ENCODE data around the gene VTN.
A peak's percentile ranks its signal among the peaks of the same experiment; 100 is the strongest.

VTN gene

GRCh38 chr17:28381141-28381825 is 11.2 kb upstream of the VTN start:
- Histone ChIP-seq H3K36me3 (ENCODE audit: insufficient read depth, low read length) (no peaks in the 10 kb centered on the region), H3K9ac (ENCODE audit: insufficient read length) (no peak overlapping the region), H3K4me3 (no peak overlapping the region), H3K9me3 (ENCODE audit: low read depth, low read length) (no peaks in the 10 kb centered on the region), H3K27ac (no peak overlapping the region)
- DNase-seq (ENCODE audit: low read depth, low spot score), result no peak
- TF ChIP-seq FOXP2 (optimal IDR thresholded peaks at IDR 0.05; ENCODE audit: control extremely low read depth, extremely low read length, insufficient read depth) (no peak), POLR2AphosphoS5 (IDR thresholded peaks at IDR 0.05; ENCODE audit: borderline replicate concordance, low read depth, low read length) (no peak), EZH2 (IDR thresholded peaks at IDR 0.05) (no peak)

- Histone ChIP-seq H3K27ac (no peak overlapping the region), H3K9ac (ENCODE audit: insufficient read length) (no peak overlapping the region), H3K9me3 (ENCODE audit: low read depth, low read length) (no peaks in the 10 kb centered on the region), H3K4me3 (no peak overlapping the region), H3K36me3 (ENCODE audit: insufficient read depth, low read length) (no peaks in the 10 kb centered on the region)
- TF ChIP-seq EZH2 (IDR thresholded peaks at IDR 0.05) (no peak), FOXP2 (optimal IDR thresholded peaks at IDR 0.05; ENCODE audit: control extremely low read depth, extremely low read length, insufficient read depth) (no peak), POLR2AphosphoS5 (IDR thresholded peaks at IDR 0.05; ENCODE audit: borderline replicate concordance, low read depth, low read length) (no peak)
- DNase-seq (ENCODE audit: low read depth, low spot score), result no peak
Measured at GRCh38 chr17:28379814-28380801, 10.0 kb upstream of the VTN start.

DNA sequence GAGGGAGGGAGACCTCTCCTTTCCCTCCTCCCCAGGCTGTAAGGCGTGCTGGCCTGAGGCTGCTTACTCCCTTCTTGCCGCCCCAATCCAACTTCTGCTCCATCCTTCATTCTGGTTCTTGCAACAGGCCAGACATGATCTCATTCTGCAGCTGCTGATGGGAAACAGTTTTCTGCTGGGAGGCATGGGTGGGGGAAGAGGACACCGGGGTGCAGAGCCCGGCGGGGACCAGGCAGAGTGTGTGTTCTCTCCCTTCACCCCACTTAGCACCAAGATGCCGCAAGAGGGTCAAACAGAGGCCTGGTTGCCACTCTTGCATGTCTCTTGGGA is 2.8 kb upstream of the VTN start:
- Histone ChIP-seq H3K9me3 (ENCODE audit: low read depth, low read length) (no peaks in the 10 kb centered on the region), H3K36me3 (ENCODE audit: insufficient read depth, low read length) (no peaks in the 10 kb centered on the region), H3K4me3 (no peak overlapping the region), H3K27ac (no peak overlapping the region), H3K9ac (ENCODE audit: insufficient read length) (no peak overlapping the region)
- no peak for DNase-seq (ENCODE audit: low read depth, low spot score)
- TF ChIP-seq FOXP2 (optimal IDR thresholded peaks at IDR 0.05; ENCODE audit: control extremely low read depth, extremely low read length, insufficient read depth) (no peak), POLR2AphosphoS5 (IDR thresholded peaks at IDR 0.05; ENCODE audit: borderline replicate concordance, low read depth, low read length) (no peak), EZH2 (IDR thresholded peaks at IDR 0.05) (no peak)

GRCh38 chr17:28372203-28372944 is 2.3 kb upstream of the VTN start:
- peak overlapping the region; percentile 74 for H3K4me3 ChIP-seq
- TF ChIP-seq FOXP2 (optimal IDR thresholded peaks at IDR 0.05; ENCODE audit: control extremely low read depth, extremely low read length, insufficient read depth) (no peak), POLR2AphosphoS5 (IDR thresholded peaks at IDR 0.05; ENCODE audit: borderline replicate concordance, low read depth, low read length) (no peak), EZH2 (IDR thresholded peaks at IDR 0.05) (no peak)
- DNase-seq (ENCODE audit: low read depth, low spot score), result no peak
- H3K36me3 ChIP-seq (ENCODE audit: insufficient read depth, low read length), result no peaks in the 10 kb centered on the region
- no peak overlapping the region for H3K9ac ChIP-seq (ENCODE audit: insufficient read length)
- no peaks in the 10 kb centered on the region for H3K9me3 ChIP-seq (ENCODE audit: low read depth, low read length)
- no peak overlapping the region for H3K27ac ChIP-seq

GRCh38 chr17:28371245-28372202 is 1.4 kb upstream of the VTN start, which contains the start of gene SARM1:
Gene SARM1, plus strand, starts transcription at chr17:28371694. Its CDS starts 339 bp downstream, at chr17:28372033.
- no peak for TF ChIP-seq FOXP2 (optimal IDR thresholded peaks at IDR 0.05; ENCODE audit: control extremely low read depth, extremely low read length, insufficient read depth)
- no peak for TF ChIP-seq POLR2AphosphoS5 (IDR thresholded peaks at IDR 0.05; ENCODE audit: borderline replicate concordance, low read depth, low read length)
- no peak within 1 kb of the TSS for H3K9ac ChIP-seq (ENCODE audit: insufficient read length)
- no peaks in the 10 kb centered on the region for H3K36me3 ChIP-seq (ENCODE audit: insufficient read depth, low read length)
- DNase-seq (ENCODE audit: low read depth, low spot score), result peak; percentile 20
- peak within 1 kb of the TSS; percentile 74 for H3K4me3 ChIP-seq
- H3K9me3 ChIP-seq (ENCODE audit: low read depth, low read length), result no peaks in the 10 kb centered on the region
- H3K27ac ChIP-seq, result no peak within 1 kb of the TSS

DNA sequence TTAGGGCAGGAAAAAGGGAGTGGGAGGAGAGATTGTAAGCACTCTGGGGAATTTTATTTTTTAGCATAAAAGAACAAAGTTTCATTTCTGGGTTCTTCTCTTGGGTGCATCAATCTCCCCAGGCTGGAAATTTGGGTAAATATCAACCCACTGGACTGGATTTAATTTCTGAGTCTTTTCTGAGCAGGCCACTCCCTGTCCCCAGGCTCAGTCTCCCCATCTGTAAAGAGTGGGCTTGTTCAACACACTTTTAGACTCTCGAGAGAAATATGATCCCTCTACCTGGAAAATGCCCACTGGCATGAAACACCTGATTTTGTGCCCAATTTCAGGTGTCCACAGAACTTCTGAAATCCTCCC is 617 bp upstream of the VTN start:
- DNase-seq (ENCODE audit: low read depth, low spot score), result no peak
- TF ChIP-seq FOXP2 (optimal IDR thresholded peaks at IDR 0.05; ENCODE audit: control extremely low read depth, extremely low read length, insufficient read depth), result no peak
- TF ChIP-seq EZH2 (IDR thresholded peaks at IDR 0.05), result no peak
- TF ChIP-seq POLR2AphosphoS5 (IDR thresholded peaks at IDR 0.05; ENCODE audit: borderline replicate concordance, low read depth, low read length), result no peak
- H3K27ac ChIP-seq, result no peak overlapping the region
- H3K36me3 ChIP-seq (ENCODE audit: insufficient read depth, low read length), result no peaks in the 10 kb centered on the region
- H3K9me3 ChIP-seq (ENCODE audit: low read depth, low read length), result no peaks in the 10 kb centered on the region
- H3K9ac ChIP-seq (ENCODE audit: insufficient read length), result no peak overlapping the region
- peak overlapping the region; percentile 74 for H3K4me3 ChIP-seq

GRCh38 chr17:28369684-28370034 is 448 bp downstream of the VTN start:
- no peaks in the 10 kb centered on the region for H3K9me3 ChIP-seq (ENCODE audit: low read depth, low read length)
- H3K36me3 ChIP-seq (ENCODE audit: insufficient read depth, low read length), result no peaks in the 10 kb centered on the region
- H3K9ac ChIP-seq (ENCODE audit: insufficient read length), result no peak overlapping the region
- no peak for DNase-seq (ENCODE audit: low read depth, low spot score)
- no peak for TF ChIP-seq EZH2 (IDR thresholded peaks at IDR 0.05)
- no peak for TF ChIP-seq FOXP2 (optimal IDR thresholded peaks at IDR 0.05; ENCODE audit: control extremely low read depth, extremely low read length, insufficient read depth)
- no peak for TF ChIP-seq POLR2AphosphoS5 (IDR thresholded peaks at IDR 0.05; ENCODE audit: borderline replicate concordance, low read depth, low read length)
- no peak overlapping the region for H3K27ac ChIP-seq
- no peak overlapping the region for H3K4me3 ChIP-seq

Data from SK-N-MC (cell line).